Measurements from ENCODE around the gene E2F7. TPM values are rescaled to one million over a fixed set of nuclear protein-coding genes. Genes with fewer than 3 reads are reported as not detected.

The E2F7 gene
- total and polyA plus RNA-seq, 4 donors: 0.30 to 0.36 TPM; not detected in 2

GRCh38 chr12:77002382-77002781, 63.0 kb downstream of the E2F7 start:
- H3K27me3 ChIP-seq (ENCODE audit: control insufficient read depth in 1 of 2, insufficient read depth in 2 of 2, low read length in 1 of 2): no peaks in the 10 kb centered on the region
- no peaks in the 10 kb centered on the region for H3K4me1 ChIP-seq (ENCODE audit: control insufficient read depth in 1 of 2, insufficient read depth in 2 of 2, low read length in 2 of 2)
- no peaks in the 10 kb centered on the region for H3K36me3 ChIP-seq (ENCODE audit: control insufficient read depth in 1 of 2, insufficient read depth in 2 of 2, low read length in 1 of 2)
- H3K9me3 ChIP-seq (ENCODE audit: control insufficient read depth, low read length): no peaks in the 10 kb centered on the region
- DNase-seq: no peak
- H3K4me3 ChIP-seq (ENCODE audit: low read length in 2 of 2): no peak overlapping the region
- intact Hi-C loops (cut with DNase I): loop anchor here (10.0 kb wide), 1 partner anchor 178 kb away; no protein-coding TSS in a partner anchor
- H3K27ac ChIP-seq (ENCODE audit: low read depth in 1 of 2, low read length in 2 of 2): no peak overlapping the region
- 92 to 96% methylated on average over 3 of the region's 3 CpGs for WGBS, 2 donors
- no peak for ATAC-seq (ENCODE audit: low FRiP score)

- no peak overlapping the region for H3K4me3 ChIP-seq (ENCODE audit: low read length in 2 of 2)
- H3K27me3 ChIP-seq (ENCODE audit: control insufficient read depth in 1 of 2, insufficient read depth in 2 of 2, low read length in 1 of 2): no peaks in the 10 kb centered on the region
- no peaks in the 10 kb centered on the region for H3K9me3 ChIP-seq (ENCODE audit: control insufficient read depth, low read length)
- DNase-seq (peak in 1 of 2 donors; percentile 60), ATAC-seq (ENCODE audit: low FRiP score) (no peak)
- 93 to 95% methylated on average over 18 of the region's 18 CpGs for WGBS, 2 donors
- H3K36me3 ChIP-seq (ENCODE audit: control insufficient read depth in 1 of 2, insufficient read depth in 2 of 2, low read length in 1 of 2): no peaks in the 10 kb centered on the region
- intact Hi-C loops (cut with DNase I): loop anchor here (10.0 kb wide), 1 partner anchor 176 kb away; no protein-coding TSS in a partner anchor
- no peak overlapping the region for H3K27ac ChIP-seq (ENCODE audit: low read depth in 1 of 2, low read length in 2 of 2)
- H3K4me1 ChIP-seq (ENCODE audit: control insufficient read depth in 1 of 2, insufficient read depth in 2 of 2, low read length in 2 of 2): no peaks in the 10 kb centered on the region
These were observed 64.1 kb downstream of the E2F7 start for GRCh38 chr12:77001276-77001675.

GRCh38 chr12:76998908-76999556, 66.3 kb downstream of the E2F7 start:
- H3K9me3 ChIP-seq (ENCODE audit: control insufficient read depth, low read length): no peaks in the 10 kb centered on the region
- no peaks in the 10 kb centered on the region for H3K4me1 ChIP-seq (ENCODE audit: control insufficient read depth in 1 of 2, insufficient read depth in 2 of 2, low read length in 2 of 2)
- intact Hi-C loops (cut with DNase I): no loop called here
- H3K27me3 ChIP-seq (ENCODE audit: control insufficient read depth in 1 of 2, insufficient read depth in 2 of 2, low read length in 1 of 2): no peaks in the 10 kb centered on the region
- no peak overlapping the region for H3K4me3 ChIP-seq (ENCODE audit: low read length in 2 of 2)
- WGBS, 2 donors: 78 to 81% methylated on average over 2 of the region's 2 CpGs
- no peak overlapping the region for H3K27ac ChIP-seq (ENCODE audit: low read depth in 1 of 2, low read length in 2 of 2)
- H3K36me3 ChIP-seq (ENCODE audit: control insufficient read depth in 1 of 2, insufficient read depth in 2 of 2, low read length in 1 of 2): no peaks in the 10 kb centered on the region
- no peak for ATAC-seq (ENCODE audit: low FRiP score)
- DNase-seq: no peak

GRCh38 chr12:76998386-76998785, 67.0 kb downstream of the E2F7 start:
- no peak for ATAC-seq (ENCODE audit: low FRiP score)
- Histone ChIP-seq H3K36me3 (ENCODE audit: control insufficient read depth in 1 of 2, insufficient read depth in 2 of 2, low read length in 1 of 2) (no peaks in the 10 kb centered on the region), H3K4me3 (ENCODE audit: low read length in 2 of 2) (no peak overlapping the region), H3K9me3 (ENCODE audit: control insufficient read depth, low read length) (no peaks in the 10 kb centered on the region), H3K27ac (ENCODE audit: low read depth in 1 of 2, low read length in 2 of 2) (no peak overlapping the region), H3K4me1 (ENCODE audit: control insufficient read depth in 1 of 2, insufficient read depth in 2 of 2, low read length in 2 of 2) (no peaks in the 10 kb centered on the region), H3K27me3 (ENCODE audit: control insufficient read depth in 1 of 2, insufficient read depth in 2 of 2, low read length in 1 of 2) (no peaks in the 10 kb centered on the region)
- intact Hi-C loops (cut with DNase I): no loop called here
- DNase-seq: no peak
- WGBS, 2 donors: 41 to 44% methylated on average over 4 of the region's 4 CpGs

GRCh38 chr12:76997011-76997780, 68.2 kb downstream of the E2F7 start:
- 78 to 81% methylated on average over 4 of the region's 4 CpGs for WGBS, 2 donors
- Histone ChIP-seq H3K4me1 (ENCODE audit: control insufficient read depth in 1 of 2, insufficient read depth in 2 of 2, low read length in 2 of 2) (no peaks in the 10 kb centered on the region), H3K27me3 (ENCODE audit: control insufficient read depth in 1 of 2, insufficient read depth in 2 of 2, low read length in 1 of 2) (no peaks in the 10 kb centered on the region), H3K9me3 (ENCODE audit: control insufficient read depth, low read length) (no peaks in the 10 kb centered on the region), H3K36me3 (ENCODE audit: control insufficient read depth in 1 of 2, insufficient read depth in 2 of 2, low read length in 1 of 2) (no peaks in the 10 kb centered on the region), H3K4me3 (ENCODE audit: low read length in 2 of 2) (no peak overlapping the region), H3K27ac (ENCODE audit: low read depth in 1 of 2, low read length in 2 of 2) (no peak overlapping the region)
- ATAC-seq (ENCODE audit: low FRiP score) (no peak), DNase-seq (no peak)
- intact Hi-C loops (cut with DNase I): no loop called here

- no peaks in the 10 kb centered on the region for H3K27me3 ChIP-seq (ENCODE audit: control insufficient read depth in 1 of 2, insufficient read depth in 2 of 2, low read length in 1 of 2)
- intact Hi-C loops (cut with DNase I): no loop called here
These were observed 74.7 kb downstream of the E2F7 start for GRCh38 chr12:76990716-76991115.

GRCh38 chr12:76984566-76984965, 80.8 kb downstream of the E2F7 start:
- no peak for ATAC-seq (ENCODE audit: low FRiP score)
- intact Hi-C loops (cut with DNase I): no loop called here
- 96 to 97% methylated on average over 26 of the region's 26 CpGs for WGBS, 2 donors

More at GRCh38 chr12:76990716-76991115, 74.7 kb downstream of the E2F7 start:
- Histone ChIP-seq H3K4me1 (ENCODE audit: control insufficient read depth in 1 of 2, insufficient read depth in 2 of 2, low read length in 2 of 2) (no peaks in the 10 kb centered on the region), H3K36me3 (ENCODE audit: control insufficient read depth in 1 of 2, insufficient read depth in 2 of 2, low read length in 1 of 2) (no peaks in the 10 kb centered on the region), H3K27ac (ENCODE audit: low read depth in 1 of 2, low read length in 2 of 2) (no peak overlapping the region), H3K9me3 (ENCODE audit: control insufficient read depth, low read length) (peaks cover 2% of the 10 kb centered on the region), H3K4me3 (ENCODE audit: low read length in 2 of 2) (no peak overlapping the region)
- ATAC-seq (ENCODE audit: low FRiP score): no peak
- WGBS, 2 donors: 3 to 10% methylated on average over 1 of the region's 1 CpG
- DNase-seq: no peak

GRCh38 chr12:76983420-76983819, 81.9 kb downstream of the E2F7 start:
- Histone ChIP-seq H3K4me3 (ENCODE audit: low read length in 2 of 2) (no peak overlapping the region), H3K36me3 (ENCODE audit: control insufficient read depth in 1 of 2, insufficient read depth in 2 of 2, low read length in 1 of 2) (no peaks in the 10 kb centered on the region), H3K27ac (ENCODE audit: low read depth in 1 of 2, low read length in 2 of 2) (no peak overlapping the region), H3K4me1 (ENCODE audit: control insufficient read depth in 1 of 2, insufficient read depth in 2 of 2, low read length in 2 of 2) (no peaks in the 10 kb centered on the region), H3K9me3 (ENCODE audit: control insufficient read depth, low read length) (peaks cover 1% of the 10 kb centered on the region), H3K27me3 (ENCODE audit: control insufficient read depth in 1 of 2, insufficient read depth in 2 of 2, low read length in 1 of 2) (no peaks in the 10 kb centered on the region)
- intact Hi-C loops (cut with DNase I): no loop called here
- no peak for ATAC-seq (ENCODE audit: low FRiP score)
- DNase-seq: no peak
- 83 to 88% methylated on average over 2 of the region's 2 CpGs for WGBS, 2 donors

More at GRCh38 chr12:76984566-76984965, 80.8 kb downstream of the E2F7 start:
- H3K27ac ChIP-seq (ENCODE audit: low read depth in 1 of 2, low read length in 2 of 2): no peak overlapping the region
- no peaks in the 10 kb centered on the region for H3K36me3 ChIP-seq (ENCODE audit: control insufficient read depth in 1 of 2, insufficient read depth in 2 of 2, low read length in 1 of 2)
- H3K27me3 ChIP-seq (ENCODE audit: control insufficient read depth in 1 of 2, insufficient read depth in 2 of 2, low read length in 1 of 2): no peaks in the 10 kb centered on the region
- no peak for DNase-seq
- H3K4me3 ChIP-seq (ENCODE audit: low read length in 2 of 2): no peak overlapping the region
- H3K4me1 ChIP-seq (ENCODE audit: control insufficient read depth in 1 of 2, insufficient read depth in 2 of 2, low read length in 2 of 2): no peaks in the 10 kb centered on the region
- peaks cover 1% of the 10 kb centered on the region for H3K9me3 ChIP-seq (ENCODE audit: control insufficient read depth, low read length)

- Histone ChIP-seq H3K36me3 (ENCODE audit: control insufficient read depth in 1 of 2, insufficient read depth in 2 of 2, low read length in 1 of 2) (no peaks in the 10 kb centered on the region), H3K27ac (ENCODE audit: low read depth in 1 of 2, low read length in 2 of 2) (no peak overlapping the region), H3K4me3 (ENCODE audit: low read length in 2 of 2) (no peak overlapping the region), H3K27me3 (ENCODE audit: control insufficient read depth in 1 of 2, insufficient read depth in 2 of 2, low read length in 1 of 2) (no peaks in the 10 kb centered on the region), H3K9me3 (ENCODE audit: control insufficient read depth, low read length) (peaks cover 1% of the 10 kb centered on the region), H3K4me1 (ENCODE audit: control insufficient read depth in 1 of 2, insufficient read depth in 2 of 2, low read length in 2 of 2) (no peaks in the 10 kb centered on the region)
- no peak for DNase-seq
- intact Hi-C loops (cut with DNase I): no loop called here
- no peak for ATAC-seq (ENCODE audit: low FRiP score)
- WGBS, 2 donors: 94 to 98% methylated on average over 2 of the region's 2 CpGs
These were observed 85.2 kb downstream of the E2F7 start for GRCh38 chr12:76980196-76980595.
